PC-3 (cell line): ENCODE measurements around the gene DHODH.

Experiments
- EZH2 ChIP-seq: fragments of 300-600 bp; sonication (generic); IDR thresholded peaks from one replicate; pipeline ENCODE4 v1.6.1; 2017; ENCODE audit warnings: antibody characterized with exemption, mild to moderate bottlenecking, low read length; ENCODE audit not compliant: unreplicated experiment
- TF ChIP-seq, protein P1 (sequence below): fragments of 300-600 bp; sonication (generic); conservative IDR thresholded peaks from 2 replicates; pipeline ENCODE4 v1.5.1; 2017; ENCODE audit warnings: antibody characterized with exemption, low read depth, mild to moderate bottlenecking, low read length

DNA sequence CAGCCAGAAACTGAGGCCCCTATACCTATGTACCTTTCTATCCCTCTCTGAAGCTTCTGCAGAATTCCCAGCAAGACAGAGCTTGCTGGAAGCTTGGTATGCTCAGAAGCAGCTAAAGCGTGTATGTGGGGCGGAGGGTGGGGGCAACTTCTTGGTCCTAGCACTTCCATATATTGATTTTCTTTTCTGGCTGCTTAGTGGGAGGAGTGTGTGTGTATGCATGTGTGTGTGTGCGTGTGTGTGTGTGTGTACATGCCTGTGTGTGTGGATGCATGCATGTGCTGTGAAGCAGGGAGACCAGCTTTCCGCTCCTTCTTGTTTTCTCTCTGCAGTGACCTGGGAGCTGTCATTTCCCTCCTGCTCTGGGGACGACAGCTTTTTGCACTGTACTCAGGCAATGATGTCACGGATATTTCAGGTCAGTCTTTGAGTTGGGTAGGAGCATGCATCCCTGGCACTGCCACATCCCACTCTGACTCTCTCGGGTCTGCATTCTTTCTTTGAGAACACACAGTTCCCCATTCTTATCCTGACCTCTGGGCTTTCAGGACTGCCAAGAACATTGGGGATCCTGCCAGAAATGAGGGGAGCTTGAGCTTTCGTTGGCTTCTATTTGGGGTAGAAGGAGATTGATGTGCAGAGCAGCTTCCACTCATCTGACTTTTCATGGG, 65.2 kb downstream of the DHODH start:
- TF ChIP-seq, protein P1, sequence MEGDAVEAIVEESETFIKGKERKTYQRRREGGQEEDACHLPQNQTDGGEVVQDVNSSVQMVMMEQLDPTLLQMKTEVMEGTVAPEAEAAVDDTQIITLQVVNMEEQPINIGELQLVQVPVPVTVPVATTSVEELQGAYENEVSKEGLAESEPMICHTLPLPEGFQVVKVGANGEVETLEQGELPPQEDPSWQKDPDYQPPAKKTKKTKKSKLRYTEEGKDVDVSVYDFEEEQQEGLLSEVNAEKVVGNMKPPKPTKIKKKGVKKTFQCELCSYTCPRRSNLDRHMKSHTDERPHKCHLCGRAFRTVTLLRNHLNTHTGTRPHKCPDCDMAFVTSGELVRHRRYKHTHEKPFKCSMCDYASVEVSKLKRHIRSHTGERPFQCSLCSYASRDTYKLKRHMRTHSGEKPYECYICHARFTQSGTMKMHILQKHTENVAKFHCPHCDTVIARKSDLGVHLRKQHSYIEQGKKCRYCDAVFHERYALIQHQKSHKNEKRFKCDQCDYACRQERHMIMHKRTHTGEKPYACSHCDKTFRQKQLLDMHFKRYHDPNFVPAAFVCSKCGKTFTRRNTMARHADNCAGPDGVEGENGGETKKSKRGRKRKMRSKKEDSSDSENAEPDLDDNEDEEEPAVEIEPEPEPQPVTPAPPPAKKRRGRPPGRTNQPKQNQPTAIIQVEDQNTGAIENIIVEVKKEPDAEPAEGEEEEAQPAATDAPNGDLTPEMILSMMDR = no peak
- no peak for TF ChIP-seq EZH2
